Activated CD4-positive, alpha-beta T cell treated with anti-CD3 and anti-CD28 coated beads, Interleukin-2, amount 50 U/mL, for 24 hours (primary cell): ENCODE results near the gene SNAI1.
"Not testable (repeated sequence)": the region's sequence is repeated elsewhere in the genome, so short reads cannot be mapped to it uniquely, and the experiment has no call there.

ENCODE experiments used
- DNase-seq, 2 donors: peaks; one replicate each; pipeline ENCODE4 v3.0.0-alpha.2; 2020; ENCODE audit warnings: low read depth in 1 of 2, low spot score in 1 of 2

SNAI1 gene

GRCh38 chr20:49961413-49961812, 21.4 kb upstream of the SNAI1 start:
- no peak for DNase-seq

- DNase-seq: no peak
Observed at GRCh38 chr20:49964964-49965780, 17.6 kb upstream of the SNAI1 start.

- no peak for DNase-seq
Observed at GRCh38 chr20:49965781-49966305, 16.9 kb upstream of the SNAI1 start.

- DNase-seq: no peak
Observed at GRCh38 chr20:49966861-49967260, 15.9 kb upstream of the SNAI1 start.

- DNase-seq: no peak
Observed at GRCh38 chr20:49969234-49969633, 13.5 kb upstream of the SNAI1 start.

GRCh38 chr20:49969946-49970345, 12.8 kb upstream of the SNAI1 start:
- DNase-seq: no peak

GRCh38 chr20:49970498-49970897, 12.3 kb upstream of the SNAI1 start:
- DNase-seq: no peak

- DNase-seq: no peak
Observed at GRCh38 chr20:49973981-49974380, 8.8 kb upstream of the SNAI1 start.

GRCh38 chr20:49976542-49976941, 6.2 kb upstream of the SNAI1 start:
- DNase-seq: no peak

- DNase-seq: not testable (repeated sequence)
Observed at GRCh38 chr20:49977740-49978139, 5.0 kb upstream of the SNAI1 start.

- no peak for DNase-seq
Observed at GRCh38 chr20:49978685-49979029, 4.1 kb upstream of the SNAI1 start.

- DNase-seq: peak; percentile 57 to 60
Observed at GRCh38 chr20:49979030-49979832, 3.5 kb upstream of the SNAI1 start.

GRCh38 chr20:49980140-49981008, 2.4 kb upstream of the SNAI1 start:
- DNase-seq: no peak

- no peak for DNase-seq
Observed at GRCh38 chr20:49981218-49982071, 1.3 kb upstream of the SNAI1 start.

- no peak for DNase-seq
Observed at GRCh38 chr20:49982072-49982345, 771 bp upstream of the SNAI1 start.

GRCh38 chr20:49983123-49983847, 505 bp downstream of the SNAI1 start:
- no peak for DNase-seq

GRCh38 chr20:49983848-49984408, 1.1 kb downstream of the SNAI1 start:
- DNase-seq: no peak

GRCh38 chr20:49984426-49985153, 1.8 kb downstream of the SNAI1 start:
- no peak for DNase-seq

- DNase-seq: no peak
Observed at GRCh38 chr20:49985157-49985556, 2.4 kb downstream of the SNAI1 start.
